K562 (cell line): Measurements from ENCODE around the gene RMP24.
A peak's percentile ranks its signal among the peaks of the same experiment; 100 is the strongest.

Experiments
- ARNT ChIP-seq, 2 experiments: fragments of 450-650 bp; IDR thresholded peaks; 2 replicates each; pipeline ENCODE4 v1.6.1; 2016; ENCODE audit warnings: mild to moderate bottlenecking in 1 of 2
- E2F8 ChIP-seq: fragments of 450-650 bp; IDR thresholded peaks from 2 replicates; pipeline ENCODE4 v1.7.1; 2018; ENCODE audit warnings: mild to moderate bottlenecking, low read depth; ENCODE audit not compliant: partially characterized antibody
- MITF ChIP-seq: IDR thresholded peaks from 2 replicates; pipeline ENCODE4 v1.6.1; 2014; ENCODE audit warnings: antibody characterized with exemption
- PHF8 ChIP-seq: fragments of 200-600 bp; sonication (generic); IDR thresholded peaks from 2 replicates; pipeline ENCODE4 v1.6.1; 2012; ENCODE audit warnings: mixed run types, mild to moderate bottlenecking, inconsistent platforms, low read length, moderate library complexity, borderline replicate concordance
- POLR3G ChIP-seq: IDR thresholded peaks from 2 replicates; pipeline ENCODE4 v1.6.1; 2011; ENCODE audit not compliant: insufficient read length, insufficient replicate concordance; ENCODE audit errors: extremely low read depth
- RAD21 ChIP-seq, 2 experiments: fragments of 250-450 bp in 1 of 2; fragments of 450-650 bp in 1 of 2; sonication (Bioruptor Pico) in 1 of 2; formaldehyde crosslinking in 1 of 2; IDR thresholded peaks in 1 of 2; conservative IDR thresholded peaks in 1 of 2; 2 replicates each; pipeline versions ENCODE4 v1.4.0 to v1.8.0; 2020 to 2022; ENCODE audit warnings: mild to moderate bottlenecking in 2 of 2, moderate library complexity in 1 of 2
- RAD51 ChIP-seq: fragments of 450-650 bp; IDR thresholded peaks from 2 replicates; pipeline ENCODE4 v1.7.1; 2016; ENCODE audit warnings: low read depth, mild to moderate bottlenecking, borderline replicate concordance
- SAFB2 ChIP-seq: fragments of 200-400 bp; formaldehyde crosslinking; IDR thresholded peaks from 2 replicates; pipeline ENCODE4 v1.6.1; 2018; ENCODE audit warnings: borderline replicate concordance, low read length, low read depth, moderate library complexity; ENCODE audit not compliant: severe bottlenecking
- SMARCB1 ChIP-seq: IDR thresholded peaks from 2 replicates; pipeline ENCODE4 v1.6.1; 2011; ENCODE audit warnings: improper control_type of control experiment, low read depth; ENCODE audit not compliant: insufficient read length
- TSC22D4 ChIP-seq: fragments of 450-650 bp; IDR thresholded peaks from 2 replicates; pipeline ENCODE4 v1.6.1; 2016; ENCODE audit warnings: missing genetic modification characterization, missing biosample characterization, control low read depth
- ZNF316 ChIP-seq: fragments of 450-650 bp; IDR thresholded peaks from 2 replicates; pipeline ENCODE4 v1.6.1; 2016
- ZNF318 ChIP-seq, 2 experiments: fragments of 450-650 bp; IDR thresholded peaks; 2 replicates each; pipeline ENCODE4 v1.6.1; 2016; ENCODE audit warnings: mild to moderate bottlenecking in 2 of 2, borderline replicate concordance in 1 of 2, low read depth in 1 of 2, moderate library complexity in 1 of 2

Gene RMP24

GRCh38 chr18:35972197-35973000, at the start of gene RMP24 (continued):
- no peak for TF ChIP-seq MITF
- TF ChIP-seq POLR3G, result no peak
- TF ChIP-seq TSC22D4, result no peak
- no peak for TF ChIP-seq ARNT (IDR thresholded peaks at IDR 0.05)
- no peak for TF ChIP-seq SMARCB1
- peak; percentile 88 for TF ChIP-seq E2F8
- TF ChIP-seq PHF8, result peak; percentile 99
- TF ChIP-seq ZNF318 (IDR thresholded peaks at IDR 0.05; ENCODE audit: borderline replicate concordance in 1 of 2, low read depth in 1 of 2), result no peak
- no peak for TF ChIP-seq RAD51
- TF ChIP-seq SAFB2, result no peak
- TF ChIP-seq RAD21 (CRISPR knock-in tag; conservative IDR thresholded peaks at IDR 0.05 in 1 of 2, IDR thresholded peaks at IDR 0.05 in 1 of 2), result 0 out of 4 replicates have a peak, but pooled peaks of 1 of the 2 experiments have one; percentile 10
- no peak; the same call in 1 of the 2 replicates for TF ChIP-seq ZNF316
